Thoracic aorta (tissue), 2 donors: ENCODE data around the gene DSTN. TPM values are rescaled to one million over a fixed set of nuclear protein-coding genes. Genes with fewer than 3 reads are reported as not detected.
A peak's percentile ranks its signal among the peaks of the same experiment; 100 is the strongest.

ENCODE experiments used
- ATAC-seq: fragments of 150-250 bp; one replicate; pipeline ENCODE4 v1.8.0; 2017; ENCODE audit warnings: low read depth; ENCODE audit not compliant: insufficient number of reproducible peaks, low FRiP score
- DNase-seq: peaks from one replicate; pipeline ENCODE4 v3.0.0-alpha.2; 2020; ENCODE audit warnings: low spot score
- H3K27ac ChIP-seq, 2 donors: fragments of 200-600 bp; sonication (generic); 1 replicate in 1 of 2; 2 replicates in 1 of 2; pipeline ENCODE4 v1.5.1; 2016; ENCODE audit warnings: mild to moderate bottlenecking in 2 of 2, moderate library complexity in 2 of 2
- H3K27me3 ChIP-seq: fragments of 200-600 bp; sonication (generic); replicated peaks from 2 replicates; pipeline ENCODE4 v1.6.0; 2016; ENCODE audit warnings: mild to moderate bottlenecking; ENCODE audit not compliant: insufficient read depth
- H3K36me3 ChIP-seq: fragments of 200-600 bp; sonication (generic); one replicate; pipeline ENCODE4 v1.5.1; 2016
- H3K4me1 ChIP-seq, 2 donors: fragments of 200-600 bp; sonication (generic); 1 replicate in 1 of 2; 2 replicates in 1 of 2; pipeline versions ENCODE4 v1.5.1 to v1.6.0; 2016; ENCODE audit warnings: low read depth in 2 of 2, mild to moderate bottlenecking in 1 of 2; ENCODE audit not compliant: control insufficient read depth in 1 of 2
- H3K4me3 ChIP-seq: fragments of 200-600 bp; sonication (generic); 2 replicates; pipeline ENCODE4 v1.5.1; 2016; ENCODE audit warnings: mild to moderate bottlenecking
- H3K9me3 ChIP-seq: fragments of 200-600 bp; sonication (generic); 2 replicates; pipeline ENCODE4 v1.5.1; 2016
- total RNA-seq, 2 donors: library from RNA; depleted of rRNA; stranded (reverse); fragments of >200 nt; gene quantifications; one replicate each; pipeline versions ENCODE4 v1.1.0 to v1.2.3, GENCODE V29; 2016
- TF ChIP-seq, protein P1 (sequence below): fragments of 200-600 bp; sonication (generic); IDR thresholded peaks from one replicate; pipeline ENCODE4 v1.5.1; 2019; ENCODE audit warnings: antibody characterized with exemption

DSTN gene
- total RNA-seq, 2 donors from 2014 or later: 1,342 to 1,977 TPM

DNA sequence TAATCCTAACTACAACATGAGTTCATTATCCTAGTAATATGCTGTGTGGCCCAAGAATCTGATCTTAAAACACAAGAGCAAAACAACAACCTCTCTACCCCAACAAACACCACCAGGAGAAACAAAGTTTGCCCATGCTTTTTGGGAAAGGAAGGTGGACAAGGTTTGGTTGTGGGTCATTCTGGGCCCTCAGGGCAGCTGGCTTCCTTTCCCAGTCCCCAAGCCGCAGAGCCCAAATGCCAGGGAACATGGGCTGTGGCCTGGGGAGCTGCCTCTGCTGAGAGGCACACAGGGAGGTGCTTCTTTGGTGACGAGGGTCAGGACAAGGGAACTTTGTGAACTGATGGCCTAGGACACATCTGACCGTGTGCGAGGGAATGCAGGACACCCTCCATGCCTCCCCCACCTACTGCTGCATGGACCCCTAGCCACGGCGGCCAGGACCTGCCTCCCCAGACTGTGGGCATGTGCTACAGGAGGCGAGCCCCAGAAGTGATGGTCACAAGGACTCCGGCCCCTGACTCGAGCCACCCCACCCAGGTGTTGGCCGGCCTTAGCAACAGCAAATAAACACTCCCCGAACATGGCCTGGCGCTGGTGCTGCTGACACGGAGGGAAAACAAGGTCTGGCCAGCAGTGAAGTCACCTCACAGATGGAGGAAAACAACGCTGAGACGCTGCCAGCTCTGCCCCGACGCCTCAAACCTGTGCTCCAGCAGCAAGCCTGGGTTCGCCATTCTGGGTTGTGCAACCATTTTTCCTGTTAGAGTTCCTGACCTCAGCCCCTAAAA lies 56.5 kb downstream of the DSTN start:
- no peak for DNase-seq

DNA sequence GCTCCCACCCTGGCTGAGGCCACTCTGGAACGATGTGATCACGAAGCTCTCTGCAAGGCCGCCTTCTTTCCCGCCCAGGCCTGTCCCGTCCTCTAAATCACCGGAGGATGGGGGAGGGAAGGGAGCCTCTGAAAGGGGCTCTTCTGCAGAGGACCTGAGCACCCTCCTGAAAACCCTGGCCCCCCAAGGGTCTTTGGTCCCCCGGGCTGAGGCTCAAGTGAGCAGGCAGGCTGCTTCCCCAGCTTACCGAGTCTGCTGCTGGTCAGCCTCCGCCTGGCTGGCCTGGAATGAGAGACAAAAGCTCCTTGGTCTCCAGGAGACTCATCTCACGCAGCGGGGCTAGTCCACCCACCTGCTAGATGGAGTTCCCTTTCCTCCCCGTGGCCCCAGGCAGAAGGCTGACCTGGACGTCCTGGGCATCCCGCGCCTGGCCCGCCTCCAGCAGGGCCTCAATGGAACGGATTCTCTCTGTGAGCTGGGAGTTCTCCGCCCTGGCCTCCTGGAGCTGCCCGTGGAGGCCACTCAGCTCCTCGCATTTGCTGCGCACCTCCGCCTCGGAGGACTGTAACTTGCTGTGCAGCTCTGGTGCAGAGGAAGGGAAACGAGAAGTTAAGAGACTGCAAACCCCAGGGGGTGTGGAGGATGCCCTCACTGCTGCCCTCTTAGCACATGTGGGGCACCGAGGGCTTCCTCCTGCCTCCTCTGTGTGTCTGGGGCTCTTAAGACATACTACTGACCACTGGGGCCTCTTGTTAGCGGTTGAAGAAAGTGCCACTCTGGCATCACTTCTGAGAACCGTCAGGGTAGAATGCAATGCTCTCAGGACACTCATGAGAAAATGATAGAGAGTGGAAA lies 57.5 kb downstream of the DSTN start:
- DNase-seq: no peak
- TF ChIP-seq, protein P1, sequence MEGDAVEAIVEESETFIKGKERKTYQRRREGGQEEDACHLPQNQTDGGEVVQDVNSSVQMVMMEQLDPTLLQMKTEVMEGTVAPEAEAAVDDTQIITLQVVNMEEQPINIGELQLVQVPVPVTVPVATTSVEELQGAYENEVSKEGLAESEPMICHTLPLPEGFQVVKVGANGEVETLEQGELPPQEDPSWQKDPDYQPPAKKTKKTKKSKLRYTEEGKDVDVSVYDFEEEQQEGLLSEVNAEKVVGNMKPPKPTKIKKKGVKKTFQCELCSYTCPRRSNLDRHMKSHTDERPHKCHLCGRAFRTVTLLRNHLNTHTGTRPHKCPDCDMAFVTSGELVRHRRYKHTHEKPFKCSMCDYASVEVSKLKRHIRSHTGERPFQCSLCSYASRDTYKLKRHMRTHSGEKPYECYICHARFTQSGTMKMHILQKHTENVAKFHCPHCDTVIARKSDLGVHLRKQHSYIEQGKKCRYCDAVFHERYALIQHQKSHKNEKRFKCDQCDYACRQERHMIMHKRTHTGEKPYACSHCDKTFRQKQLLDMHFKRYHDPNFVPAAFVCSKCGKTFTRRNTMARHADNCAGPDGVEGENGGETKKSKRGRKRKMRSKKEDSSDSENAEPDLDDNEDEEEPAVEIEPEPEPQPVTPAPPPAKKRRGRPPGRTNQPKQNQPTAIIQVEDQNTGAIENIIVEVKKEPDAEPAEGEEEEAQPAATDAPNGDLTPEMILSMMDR: no peak
- Histone ChIP-seq H3K9me3 (no peaks in the 10 kb centered on the region), H3K4me3 (no peak overlapping the region), H3K36me3 (peaks cover 27% of the 10 kb centered on the region), H3K27me3 (no peaks in the 10 kb centered on the region), H3K27ac (peak overlapping the region in 1 of 2 donors; percentile 22), H3K4me1 (no peaks in the 10 kb centered on the region)
- no peak for ATAC-seq

More for the DNA sequence above, 56.5 kb downstream of the DSTN start:
- H3K4me1 ChIP-seq: no peaks in the 10 kb centered on the region
- H3K27me3 ChIP-seq: no peaks in the 10 kb centered on the region
- peaks cover 30% of the 10 kb centered on the region for H3K36me3 ChIP-seq
- no peak overlapping the region for H3K4me3 ChIP-seq
- TF ChIP-seq, protein P1: no peak
- no peaks in the 10 kb centered on the region for H3K9me3 ChIP-seq
- no peak for ATAC-seq
- H3K27ac ChIP-seq: peak overlapping the region; percentile 22

DNA sequence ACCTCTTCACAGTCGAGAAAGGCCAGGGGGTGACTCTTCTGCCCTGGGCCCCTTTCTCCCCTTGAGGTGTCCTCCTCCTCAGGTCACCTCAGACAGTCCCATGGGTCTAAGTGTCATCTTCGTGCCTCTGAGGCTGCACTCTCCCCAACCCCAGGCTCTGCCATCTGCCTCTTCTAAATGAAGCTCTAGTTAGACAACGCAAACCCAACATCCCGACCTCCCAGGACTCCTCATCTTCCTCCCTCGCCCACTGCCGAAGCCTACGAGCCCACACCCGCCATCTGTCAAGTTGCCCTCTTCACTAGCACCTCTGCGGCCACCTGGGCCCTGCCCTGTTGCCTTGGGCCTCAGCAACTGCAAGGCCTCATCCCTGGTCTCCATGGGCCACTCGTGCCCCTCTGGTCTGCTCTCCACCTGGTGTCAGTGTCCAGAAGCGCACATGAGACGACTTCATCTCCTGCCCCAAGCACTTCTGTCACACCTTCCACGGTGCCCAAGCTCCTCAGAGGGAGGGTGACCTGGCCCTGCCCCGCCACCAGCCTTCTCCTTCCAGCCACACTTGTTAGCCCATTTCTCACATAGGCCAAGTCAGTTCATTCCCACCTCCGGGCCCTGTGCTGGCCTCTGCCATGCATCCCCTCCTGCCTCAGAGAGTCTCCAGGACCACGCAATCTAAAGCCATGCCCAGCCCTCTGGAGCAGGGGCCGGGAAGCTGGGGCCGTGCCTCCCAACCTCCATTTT lies 58.4 kb downstream of the DSTN start:
- Histone ChIP-seq H3K9me3 (no peaks in the 10 kb centered on the region), H3K4me3 (no peak overlapping the region), H3K4me1 (no peaks in the 10 kb centered on the region), H3K36me3 (peaks cover 33% of the 10 kb centered on the region), H3K27ac (no peak overlapping the region), H3K27me3 (no peaks in the 10 kb centered on the region)
- DNase-seq (no peak), ATAC-seq (no peak)
- TF ChIP-seq, protein P1: no peak

DNA sequence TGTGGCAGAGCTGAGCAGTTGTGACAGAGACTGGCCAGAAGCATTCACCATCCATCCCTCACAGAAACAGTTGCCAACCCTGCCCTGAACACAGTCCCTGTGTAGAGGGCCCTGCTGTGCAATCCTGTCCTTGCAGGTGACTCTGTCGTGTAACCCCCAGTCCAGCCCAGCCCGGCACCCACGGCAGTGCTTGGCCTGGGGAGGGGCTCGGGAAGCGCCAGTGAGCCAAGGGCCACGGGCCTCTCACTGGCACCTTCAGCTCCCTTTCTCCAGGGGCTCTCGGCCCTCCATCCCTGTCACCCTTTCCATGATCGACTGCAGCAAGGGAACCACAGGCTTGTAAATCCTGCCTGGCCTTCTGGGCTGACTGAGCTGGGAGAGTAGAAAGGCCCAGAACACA lies 59.1 kb downstream of the DSTN start:
- Histone ChIP-seq H3K36me3 (peaks cover 36% of the 10 kb centered on the region), H3K4me3 (no peak overlapping the region), H3K9me3 (no peaks in the 10 kb centered on the region), H3K4me1 (peaks cover 2 to 3% of the 10 kb centered on the region in 2 donors), H3K27ac (no peak overlapping the region), H3K27me3 (no peaks in the 10 kb centered on the region)
- no peak for ATAC-seq
- TF ChIP-seq, protein P1: no peak
- DNase-seq: no peak
